HG03064 (cell line): ENCODE data around the gene NMRK1.
A peak's percentile ranks its signal among the peaks of the same experiment; 100 is the strongest.

Experiments
- ATAC-seq: cut with Tn5 transposase; IDR thresholded peaks from one replicate; pipeline ENCODE4 v1.9.1; 2021; ENCODE audit warnings: low read depth; ENCODE audit not compliant: unreplicated experiment

The NMRK1 gene

DNA sequence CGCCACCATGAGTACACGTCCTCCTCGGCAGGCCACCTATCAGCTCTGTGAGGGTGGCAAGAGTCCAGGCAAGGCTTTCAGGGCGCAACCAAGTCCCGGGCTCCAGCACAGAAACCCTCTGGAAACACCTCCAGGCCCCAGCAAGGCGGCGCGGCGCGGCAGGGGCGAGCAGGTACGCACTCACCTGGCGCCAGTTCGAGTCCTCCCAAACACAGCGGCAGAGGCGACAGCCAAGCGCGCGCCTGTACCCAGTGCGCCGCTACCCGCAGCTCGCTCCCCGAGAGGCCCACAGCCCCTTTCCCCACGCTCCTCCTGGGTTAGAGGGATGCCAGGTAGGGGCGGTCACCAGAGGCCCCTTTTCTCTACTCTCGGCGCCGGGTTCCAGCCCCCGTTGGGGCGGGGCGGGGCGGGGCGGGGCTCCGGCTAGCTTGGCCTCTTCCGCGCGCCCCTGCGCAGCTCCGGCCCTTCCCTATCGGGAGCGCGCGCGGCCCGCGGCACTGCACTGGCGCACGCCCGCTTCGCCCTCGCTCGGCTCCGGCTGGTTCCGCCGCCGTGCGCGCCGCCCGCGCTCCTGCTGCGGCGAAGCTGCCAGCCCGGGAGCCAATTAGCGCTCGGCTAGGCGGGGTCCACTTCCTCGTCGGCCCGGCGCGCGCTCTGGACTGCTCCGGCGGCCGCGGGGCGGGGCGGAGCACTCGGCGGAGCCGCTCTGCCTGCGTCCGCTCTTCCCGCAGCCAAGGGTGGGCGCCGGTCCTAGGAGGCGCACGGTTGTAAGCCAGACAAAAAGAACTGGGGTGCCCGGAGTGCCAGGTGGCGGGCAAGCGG, at the start of gene NMRK1, which contains the start of gene OSTF1:
Gene NMRK1, minus strand, starts transcription at position 332 of the 822 bp plus-strand sequence. CDS start 5,040 bp downstream, outside the sequence.
Gene OSTF1, plus strand, starts transcription at position 691 of the 822 bp plus-strand sequence. CDS start 179 bp downstream, outside the sequence.
- ATAC-seq: peak; percentile 86

DNA sequence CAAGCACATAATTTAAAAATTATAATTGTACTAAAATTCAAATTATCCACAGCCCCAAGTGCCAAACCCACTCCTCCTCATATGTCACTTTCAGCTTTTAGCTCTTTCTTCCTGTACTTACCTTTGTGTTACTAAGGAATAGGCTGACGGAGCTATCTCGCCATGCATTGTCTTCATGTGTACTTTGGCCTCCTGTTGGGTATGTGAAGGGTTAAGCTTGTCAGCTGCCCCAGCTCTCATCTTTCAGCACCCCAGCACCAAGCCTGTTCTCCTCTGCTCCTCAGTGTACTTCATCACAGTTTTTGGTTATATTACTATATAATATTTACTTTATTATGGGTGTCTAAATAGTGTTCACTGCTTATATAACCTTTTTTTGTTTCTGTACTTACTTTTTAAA, 46.5 kb upstream of the NMRK1 start:
- ATAC-seq: no peak

DNA sequence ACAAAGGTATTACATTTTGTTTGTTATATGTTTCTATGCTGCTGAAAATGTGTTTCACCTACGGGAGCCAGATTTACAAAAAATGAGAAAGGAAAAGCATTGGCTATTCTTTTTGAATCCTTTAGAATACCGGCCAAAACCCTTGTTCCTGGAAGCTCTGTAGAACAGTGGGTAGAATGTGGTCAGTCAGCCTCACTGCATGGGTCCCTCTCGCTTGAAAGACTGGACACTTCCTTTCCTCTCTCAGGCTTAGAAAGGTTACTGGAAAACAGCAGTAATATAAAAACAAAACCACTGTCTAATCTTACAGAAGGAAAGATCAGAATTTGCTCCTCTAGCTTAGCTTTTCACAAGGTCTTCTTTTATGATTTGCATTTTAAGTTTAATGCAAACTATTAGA, 45.4 kb upstream of the NMRK1 start:
- ATAC-seq: no peak

DNA sequence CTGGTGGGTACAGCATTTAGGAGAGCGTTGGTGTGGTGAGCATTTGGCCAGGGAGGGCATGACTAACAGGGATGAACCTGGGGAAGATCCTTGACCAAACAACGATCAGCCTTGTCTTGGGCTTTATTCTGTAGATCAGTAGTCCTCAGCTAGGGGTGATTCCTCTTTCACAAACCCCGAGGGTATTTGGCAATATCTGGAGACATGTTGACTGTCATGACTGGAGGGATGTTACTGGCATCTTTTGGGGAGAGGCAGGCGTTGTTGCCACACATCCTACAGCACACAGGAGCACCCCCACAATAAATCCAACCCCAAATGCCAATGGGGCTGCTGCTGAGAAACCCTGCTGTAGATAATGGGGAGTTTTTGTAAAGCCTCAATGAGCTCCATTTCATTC, 44.3 kb upstream of the NMRK1 start:
- ATAC-seq: no peak

DNA sequence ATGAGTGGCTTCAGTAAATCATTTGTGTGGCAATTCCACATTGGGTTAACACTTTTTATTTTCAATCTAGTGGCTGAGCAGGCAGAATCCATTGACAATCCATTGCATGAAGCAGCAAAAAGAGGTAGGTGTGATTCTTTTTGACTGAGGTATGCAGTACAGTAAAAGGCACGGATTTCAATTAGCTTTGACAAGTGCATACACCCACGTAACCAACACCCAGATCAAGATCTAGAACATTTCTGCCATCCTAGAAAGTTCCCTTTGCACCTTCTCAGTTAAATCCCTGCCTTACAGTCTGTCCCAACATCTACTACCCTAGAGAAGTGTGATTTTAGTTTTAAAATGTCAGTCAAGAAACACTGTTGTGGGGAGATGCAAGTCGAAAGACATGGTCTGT, 43.7 kb upstream of the NMRK1 start:
- ATAC-seq: no peak

DNA sequence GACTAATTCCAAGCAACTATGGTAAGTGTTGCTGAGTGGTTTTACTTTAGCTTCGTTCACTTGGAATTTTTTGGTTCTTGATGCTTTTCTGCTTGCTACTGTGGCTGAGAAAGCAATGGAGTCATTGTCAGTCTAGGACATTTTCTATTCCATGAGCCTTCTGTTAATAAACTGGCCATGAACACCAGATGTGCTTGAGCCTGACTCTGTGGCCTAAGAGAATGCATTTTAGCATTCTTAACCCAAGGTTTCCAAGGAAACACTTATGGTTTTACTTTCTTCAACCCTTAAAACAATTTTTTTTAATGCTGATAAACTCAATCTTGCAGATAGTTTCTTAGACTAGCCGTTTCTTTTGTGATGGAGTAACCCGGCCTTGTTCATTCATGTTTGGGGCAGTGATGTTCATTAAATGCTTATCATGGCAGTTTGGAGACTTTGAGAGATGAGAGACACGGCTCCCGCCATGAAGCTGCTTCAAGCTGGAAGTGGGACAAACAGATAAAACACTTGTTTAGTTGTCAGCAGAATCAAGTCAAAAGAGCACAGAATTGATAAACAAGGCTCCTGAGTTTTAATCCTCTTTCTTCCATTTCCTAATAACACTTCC, 42.8 kb upstream of the NMRK1 start:
- ATAC-seq: no peak

GRCh38 chr9:75130172-75130571, 42.2 kb upstream of the NMRK1 start:
- no peak for ATAC-seq

DNA sequence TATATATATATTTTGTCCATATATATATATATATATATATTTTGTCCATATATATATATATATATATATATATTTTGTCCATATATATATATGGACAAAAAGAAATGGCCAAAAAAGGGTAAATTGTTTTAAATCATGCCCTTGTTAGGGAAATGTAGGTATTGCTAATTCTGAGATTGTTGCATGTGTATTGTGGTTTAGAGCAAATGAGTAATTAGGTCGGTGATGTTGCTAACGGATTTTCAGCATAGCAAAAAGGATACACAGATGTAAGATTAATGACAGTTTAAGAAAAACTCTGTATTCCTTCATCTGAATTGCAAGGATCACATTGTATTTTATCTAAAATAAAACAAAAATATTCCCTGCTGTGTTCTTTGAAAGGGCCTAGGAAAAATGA, 40.6 kb upstream of the NMRK1 start:
- no peak for ATAC-seq

DNA sequence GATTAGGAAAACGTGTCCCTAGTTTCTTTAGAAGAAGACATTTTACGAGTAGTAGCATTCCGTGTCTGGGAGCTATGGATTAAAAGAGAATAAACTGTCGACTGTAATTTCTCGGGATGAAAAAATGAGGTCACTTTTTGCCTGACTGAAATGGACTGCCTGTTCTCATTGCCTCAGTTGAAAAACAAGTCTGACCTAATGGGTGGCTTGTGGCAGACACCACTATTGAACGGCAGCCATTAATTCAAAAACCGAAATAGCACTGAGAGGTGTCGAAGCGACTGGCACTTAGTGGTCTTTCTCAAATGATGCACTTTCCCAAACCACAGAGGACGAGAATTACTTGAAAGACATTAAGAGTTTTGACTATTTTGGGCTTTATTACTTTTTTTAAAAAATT, 35.7 kb upstream of the NMRK1 start:
- ATAC-seq: no peak

- ATAC-seq: no peak
Observed at GRCh38 chr9:75121914-75122558, 34.1 kb upstream of the NMRK1 start.

- ATAC-seq: no peak
Observed at GRCh38 chr9:75120686-75121085, 32.7 kb upstream of the NMRK1 start.

DNA sequence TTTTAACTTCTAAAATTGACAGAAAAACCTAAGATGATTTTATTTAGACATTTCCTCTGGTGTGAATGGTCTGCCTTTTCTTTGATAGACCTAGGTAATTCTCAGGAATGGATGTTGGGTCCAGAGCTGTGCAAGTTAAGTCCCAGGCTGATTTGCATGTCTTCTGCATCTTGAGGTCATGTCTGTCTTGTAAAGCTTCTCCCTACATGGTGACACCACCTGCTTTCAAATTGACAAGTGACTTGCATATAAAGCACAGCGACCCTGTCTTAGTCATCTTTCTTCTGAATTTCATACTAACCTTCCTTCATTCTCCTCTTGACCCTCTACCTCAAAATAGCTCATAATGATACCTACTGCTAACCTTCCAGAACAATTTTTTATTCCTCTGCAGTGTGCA, 29.6 kb upstream of the NMRK1 start:
- no peak for ATAC-seq

GRCh38 chr9:75116306-75116705, 28.4 kb upstream of the NMRK1 start:
- no peak for ATAC-seq

DNA sequence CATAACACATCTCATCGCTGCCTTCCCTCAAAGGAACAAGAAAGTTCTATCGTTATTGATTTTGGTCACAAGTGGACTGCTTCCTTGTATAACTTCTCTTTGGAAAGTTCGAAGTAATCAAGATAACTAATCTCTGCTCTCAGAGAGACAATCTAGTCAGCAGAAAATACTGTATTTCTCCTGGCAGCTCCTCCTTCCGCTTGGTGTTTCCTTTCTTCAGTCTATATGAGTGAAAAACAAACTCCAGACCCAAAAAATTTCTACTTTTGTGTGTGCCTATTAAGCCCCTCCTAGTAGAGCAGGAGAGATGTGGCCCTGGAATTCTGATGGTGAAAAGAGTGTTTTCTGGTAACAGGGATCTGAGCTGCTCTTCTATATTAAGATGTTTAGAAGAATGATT, 24.8 kb upstream of the NMRK1 start:
- no peak for ATAC-seq

DNA sequence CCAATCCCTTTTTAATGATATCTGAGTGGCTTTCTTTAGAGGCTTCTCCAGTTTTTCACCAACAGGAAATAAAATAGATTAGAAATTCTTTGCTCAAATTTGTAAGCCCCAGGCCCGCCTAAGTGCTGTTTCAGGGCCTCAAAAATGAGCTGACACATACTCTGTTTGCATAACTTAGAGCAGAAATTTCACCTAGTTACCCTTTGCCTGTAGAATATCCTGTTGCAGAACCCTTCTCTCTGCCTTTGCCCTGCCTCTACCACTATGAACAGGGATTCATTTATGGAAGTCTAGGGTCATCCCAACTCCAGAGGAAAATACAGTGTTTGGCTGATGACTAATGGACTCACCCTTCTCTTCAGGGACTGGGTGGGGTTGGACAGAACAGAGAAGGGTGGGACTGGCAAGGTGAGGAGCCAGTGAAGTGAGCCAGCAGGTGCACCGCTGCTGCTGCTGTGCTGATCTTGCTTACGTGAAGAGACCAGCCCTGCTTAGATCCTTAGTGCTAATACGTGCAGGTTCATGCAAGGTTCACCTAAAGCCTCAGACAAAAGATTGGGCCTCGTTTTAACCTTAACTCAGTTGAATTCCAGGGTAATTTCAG, 23.2 kb upstream of the NMRK1 start:
- ATAC-seq: no peak

GRCh38 chr9:75109210-75109839, 21.4 kb upstream of the NMRK1 start:
- no peak for ATAC-seq

- ATAC-seq: no peak
Observed at GRCh38 chr9:75108571-75108970, 20.6 kb upstream of the NMRK1 start.

- ATAC-seq: no peak
Observed at GRCh38 chr9:75106857-75107256, 18.9 kb upstream of the NMRK1 start.

- no peak for ATAC-seq
Observed at GRCh38 chr9:75105841-75106240, 17.9 kb upstream of the NMRK1 start.

DNA sequence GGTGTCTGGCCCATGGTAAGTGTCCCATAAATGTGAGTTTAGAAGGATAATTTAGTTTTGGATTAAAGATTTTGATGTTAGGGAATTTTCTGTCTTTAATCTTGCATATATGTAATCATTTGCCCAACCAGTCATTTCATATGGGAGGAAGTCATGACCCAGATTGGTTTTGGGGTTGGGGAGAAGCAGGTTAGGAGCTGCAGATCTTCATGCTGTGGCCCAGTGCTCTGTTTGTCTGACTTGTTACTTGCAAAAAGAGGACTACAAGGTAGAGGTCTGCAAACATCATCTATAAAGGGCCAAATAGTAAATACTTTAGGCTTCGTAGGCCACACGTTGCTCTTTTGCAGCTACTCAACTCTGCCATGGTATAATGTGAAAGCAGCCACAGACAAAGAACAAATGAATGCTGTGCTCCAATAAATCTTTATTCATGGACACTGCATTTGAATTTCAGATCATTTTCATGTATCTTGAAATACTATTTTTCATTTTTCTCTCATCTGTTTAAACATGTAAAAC, 17.1 kb upstream of the NMRK1 start:
- ATAC-seq: no peak
